ENCODE results near the gene KCTD15.

The KCTD15 gene

DNA sequence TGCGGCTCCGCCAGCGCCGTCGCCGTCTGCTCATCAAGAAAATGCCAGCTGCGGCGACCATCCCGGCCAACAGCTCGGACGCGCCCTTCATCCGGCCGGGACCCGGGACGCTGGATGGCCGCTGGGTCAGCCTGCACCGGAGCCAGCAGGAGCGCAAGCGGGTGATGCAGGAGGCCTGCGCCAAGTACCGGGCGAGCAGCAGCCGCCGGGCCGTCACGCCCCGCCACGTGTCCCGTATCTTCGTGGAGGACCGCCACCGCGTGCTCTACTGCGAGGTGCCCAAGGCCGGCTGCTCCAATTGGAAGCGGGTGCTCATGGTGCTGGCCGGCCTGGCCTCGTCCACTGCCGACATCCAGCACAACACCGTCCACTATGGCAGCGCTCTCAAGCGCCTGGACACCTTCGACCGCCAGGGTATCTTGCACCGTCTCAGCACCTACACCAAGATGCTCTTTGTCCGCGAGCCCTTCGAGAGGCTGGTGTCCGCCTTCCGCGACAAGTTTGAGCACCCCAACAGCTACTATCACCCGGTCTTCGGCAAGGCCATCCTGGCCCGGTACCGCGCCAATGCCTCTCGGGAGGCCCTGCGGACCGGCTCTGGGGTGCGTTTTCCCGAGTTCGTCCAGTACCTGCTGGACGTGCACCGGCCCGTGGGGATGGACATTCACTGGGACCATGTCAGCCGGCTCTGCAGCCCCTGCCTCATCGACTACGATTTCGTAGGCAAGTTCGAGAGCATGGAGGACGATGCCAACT, 24.4 kb upstream of the KCTD15 start:
- no peak for DNase-seq

DNA sequence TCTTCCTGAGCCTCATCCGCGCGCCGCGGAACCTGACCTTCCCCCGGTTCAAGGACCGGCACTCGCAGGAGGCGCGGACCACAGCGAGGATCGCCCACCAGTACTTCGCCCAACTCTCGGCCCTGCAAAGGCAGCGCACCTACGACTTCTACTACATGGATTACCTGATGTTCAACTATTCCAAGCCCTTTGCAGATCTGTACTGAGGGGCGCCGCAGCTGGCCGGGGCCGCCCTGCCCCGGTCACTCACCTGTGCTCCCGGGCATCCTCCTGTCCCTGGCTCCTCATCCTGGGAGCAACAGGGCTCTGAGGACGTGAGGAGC, 23.9 kb upstream of the KCTD15 start:
- no peak for DNase-seq

DNA sequence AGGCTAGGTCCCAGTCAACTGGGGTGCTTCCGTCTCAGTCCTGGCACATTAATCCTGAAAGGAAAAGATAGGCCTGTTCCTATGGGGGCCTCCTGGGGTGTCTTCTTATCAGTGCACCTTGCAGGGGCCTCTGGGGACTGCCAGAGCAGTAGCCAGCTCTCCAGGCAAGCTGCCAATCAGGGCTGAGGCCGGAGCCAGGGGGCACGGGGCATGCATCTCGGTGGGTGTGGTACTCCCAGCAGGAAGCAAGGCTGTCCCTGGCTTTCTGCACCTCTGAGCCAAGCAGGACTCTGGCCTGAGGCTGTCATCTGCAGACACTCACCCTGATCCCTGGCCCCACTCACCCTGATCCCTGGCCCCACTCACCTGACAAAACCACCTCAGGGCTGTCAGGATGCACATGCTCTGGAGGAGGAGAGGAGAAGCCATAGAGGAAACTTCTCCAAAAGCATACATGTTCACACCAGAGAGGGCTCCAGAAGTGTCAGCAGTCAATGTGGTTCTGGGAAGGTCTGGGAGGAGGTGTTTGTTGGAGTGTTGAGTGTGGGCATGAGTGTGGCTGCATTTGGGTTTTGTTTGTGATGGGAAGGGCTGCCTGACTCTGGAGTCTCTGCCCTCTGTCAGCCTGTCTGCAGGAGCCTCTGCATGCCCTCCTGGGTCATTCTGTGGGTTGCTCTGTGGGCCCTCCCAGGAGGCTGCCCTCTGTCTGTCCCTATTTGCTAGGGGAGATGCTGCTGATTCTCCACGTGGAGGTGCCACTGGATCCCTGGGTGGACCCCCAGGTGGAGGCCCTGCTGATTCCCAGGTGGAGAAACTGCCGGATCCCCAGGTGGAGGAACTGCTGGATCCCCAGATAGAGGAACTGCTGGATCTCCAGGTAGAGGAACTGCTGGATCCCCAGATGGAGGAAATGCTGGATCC, 22.7 kb upstream of the KCTD15 start:
- no peak for DNase-seq

DNA sequence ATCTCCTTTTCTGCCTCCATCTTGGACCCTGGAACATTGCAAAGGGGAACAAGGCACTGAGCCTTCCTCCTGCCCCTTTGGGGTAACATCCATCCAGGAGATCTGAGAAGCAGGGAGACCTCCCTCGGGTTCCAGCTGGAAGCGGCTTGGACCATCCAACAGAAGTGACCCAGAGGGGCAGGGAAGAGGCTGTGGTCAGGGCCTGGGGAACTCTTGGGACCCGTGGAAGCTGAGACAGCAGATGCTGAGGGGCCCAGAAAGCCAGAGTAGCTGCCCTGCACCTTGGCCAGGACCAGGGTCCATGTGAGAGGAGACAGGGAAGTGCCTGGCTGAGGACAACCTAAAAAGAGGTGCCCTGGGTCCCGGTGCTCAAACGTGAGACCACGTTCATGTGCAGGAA, 21.9 kb upstream of the KCTD15 start:
- DNase-seq = no peak

DNA sequence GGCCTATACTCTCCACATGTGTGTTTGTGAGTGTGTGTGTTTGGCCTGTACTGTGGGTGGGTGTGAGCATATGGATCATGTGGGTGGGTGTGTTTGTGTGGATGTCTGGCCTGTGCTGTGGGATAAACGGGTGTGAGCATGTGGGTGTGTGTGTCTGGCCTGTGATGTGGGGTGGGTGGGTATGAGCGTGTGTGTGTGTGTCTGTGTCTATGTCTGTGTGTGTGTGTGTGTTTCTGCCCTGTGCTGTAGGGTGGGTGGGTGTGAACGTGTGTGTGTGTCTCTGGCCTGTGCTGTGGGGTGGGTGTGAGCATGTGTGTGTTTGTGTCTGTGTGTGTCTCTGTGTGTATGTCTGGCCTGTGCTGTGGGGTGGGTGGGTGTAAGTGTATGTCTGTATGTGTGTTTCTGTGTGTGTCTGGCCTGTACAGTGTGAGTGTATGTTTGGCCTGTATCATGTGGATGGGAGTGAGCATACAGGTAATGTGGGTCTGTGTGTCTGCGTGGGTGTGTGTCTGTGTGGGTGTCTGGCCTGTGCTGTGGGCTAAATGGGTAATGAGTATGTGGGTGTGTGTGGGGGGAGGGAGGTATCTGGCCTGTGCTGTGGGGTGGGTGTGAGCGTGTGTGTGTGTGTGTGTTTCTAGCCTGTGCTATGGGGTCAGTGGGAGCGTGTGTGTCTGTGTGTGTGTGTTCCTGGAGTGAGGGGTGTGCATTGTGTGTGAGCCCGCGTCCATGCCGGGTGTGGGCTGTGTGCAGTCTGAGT, 20.8 kb upstream of the KCTD15 start:
- no peak for DNase-seq

DNA sequence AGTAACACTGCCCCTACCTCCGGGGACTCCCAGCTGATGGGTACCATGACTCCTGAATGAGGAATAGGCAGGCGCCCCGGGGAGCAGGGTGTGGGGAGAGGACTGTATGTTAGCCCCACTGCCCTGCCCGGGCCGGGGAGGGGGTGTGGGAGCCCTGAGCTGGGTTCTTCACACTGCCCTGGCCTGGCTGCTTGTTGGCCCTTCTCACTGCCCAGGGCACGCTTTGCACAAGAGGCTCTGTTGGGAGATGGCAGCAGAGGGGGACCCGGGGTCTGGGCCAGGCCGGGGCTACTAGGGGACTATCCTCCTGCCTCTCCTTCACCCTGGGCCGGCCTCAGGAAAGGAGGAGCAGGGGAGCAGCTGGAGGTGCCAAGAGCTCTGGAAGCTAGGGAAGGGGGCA, 19.3 kb upstream of the KCTD15 start:
- DNase-seq = no peak

DNA sequence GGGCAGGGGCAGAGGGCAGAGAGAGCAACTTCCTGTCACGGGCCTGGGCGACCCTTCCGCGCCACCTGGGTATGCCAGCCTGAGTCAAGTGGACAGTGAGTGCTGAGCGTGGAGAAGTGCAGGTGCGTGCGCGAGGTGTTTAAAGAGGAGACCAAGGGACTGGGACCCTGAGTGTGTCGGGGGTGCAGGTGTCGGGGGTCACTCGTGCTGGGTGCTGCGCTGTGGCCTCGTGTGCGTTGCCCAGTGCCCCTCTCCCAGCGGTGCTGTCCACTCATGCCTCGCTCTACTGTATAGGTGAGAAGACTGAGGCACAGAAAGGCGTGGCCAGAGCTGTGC, 18.9 kb upstream of the KCTD15 start:
- DNase-seq = no peak

DNA sequence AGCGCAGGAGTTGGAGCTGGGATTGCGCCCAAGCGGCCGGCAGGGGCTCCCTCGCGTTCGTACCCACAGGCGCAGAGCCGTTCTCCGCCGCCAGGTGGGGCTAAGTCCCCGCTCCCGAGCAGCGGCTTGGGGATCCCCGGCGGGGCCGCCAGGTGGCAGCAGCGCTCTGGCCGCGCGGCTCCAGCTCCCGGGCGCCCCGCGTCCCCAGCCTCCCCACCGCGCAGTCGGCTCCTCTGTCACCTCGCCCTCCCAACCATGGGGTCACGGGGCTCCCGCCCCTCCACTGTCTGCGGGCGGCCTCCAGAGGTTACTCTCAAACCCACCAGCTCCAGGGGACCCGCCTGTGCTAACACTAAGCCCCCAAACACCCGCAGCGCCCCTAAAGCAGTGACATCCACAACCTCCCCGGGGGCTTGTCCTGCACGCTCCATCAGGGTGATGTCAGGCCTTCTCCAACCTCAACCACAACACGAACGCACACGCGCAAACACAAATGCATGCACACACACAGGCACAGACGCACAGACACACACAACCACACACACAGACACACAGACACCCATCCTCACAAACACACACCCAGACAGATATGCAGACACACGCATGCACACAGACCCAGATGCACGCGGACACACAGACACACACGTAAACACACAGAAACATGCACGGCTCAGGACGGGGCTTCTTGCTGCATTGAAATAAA, 18.4 kb upstream of the KCTD15 start:
- peak; percentile 56 to 87 (median 72) for DNase-seq

DNA sequence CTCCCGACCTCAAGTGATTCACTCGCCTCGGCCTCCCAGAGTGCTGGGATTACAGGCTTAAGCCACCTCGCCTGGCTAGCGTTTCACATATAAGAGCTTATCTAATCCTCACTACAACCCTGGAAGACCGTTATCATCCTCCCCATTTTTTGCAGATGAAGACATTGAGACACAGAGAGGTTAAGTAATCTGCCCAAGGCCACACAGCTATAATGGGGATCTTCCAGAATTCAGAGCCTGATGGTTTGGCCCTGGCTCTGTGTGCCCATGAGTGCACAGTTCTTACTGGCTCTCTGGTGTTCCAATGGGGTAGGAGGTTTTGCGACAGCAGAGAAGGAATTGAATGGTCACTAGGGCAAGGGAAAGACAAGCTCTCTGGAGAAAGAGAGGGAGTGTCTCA, 16.8 kb upstream of the KCTD15 start:
- DNase-seq = no peak

DNA sequence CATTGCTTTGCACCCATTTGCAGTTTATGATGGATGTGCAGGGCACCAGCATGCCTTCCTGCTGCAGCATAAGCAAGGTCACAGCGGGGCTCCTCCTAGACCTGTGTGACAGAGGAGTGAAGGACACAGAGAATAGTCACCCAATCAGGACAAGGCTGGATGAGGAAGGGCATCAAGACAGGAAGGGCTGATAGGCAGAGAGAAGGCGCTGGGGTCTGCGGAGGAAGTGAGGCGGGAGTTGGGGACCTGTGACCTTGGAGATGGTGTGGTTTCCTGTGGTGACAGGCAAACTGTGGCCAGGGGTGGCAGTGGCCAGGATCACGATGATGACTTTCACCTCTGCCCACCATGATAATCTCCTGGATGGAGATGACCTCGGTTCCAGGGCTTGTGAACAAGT, 16.4 kb upstream of the KCTD15 start:
- no peak for DNase-seq

DNA sequence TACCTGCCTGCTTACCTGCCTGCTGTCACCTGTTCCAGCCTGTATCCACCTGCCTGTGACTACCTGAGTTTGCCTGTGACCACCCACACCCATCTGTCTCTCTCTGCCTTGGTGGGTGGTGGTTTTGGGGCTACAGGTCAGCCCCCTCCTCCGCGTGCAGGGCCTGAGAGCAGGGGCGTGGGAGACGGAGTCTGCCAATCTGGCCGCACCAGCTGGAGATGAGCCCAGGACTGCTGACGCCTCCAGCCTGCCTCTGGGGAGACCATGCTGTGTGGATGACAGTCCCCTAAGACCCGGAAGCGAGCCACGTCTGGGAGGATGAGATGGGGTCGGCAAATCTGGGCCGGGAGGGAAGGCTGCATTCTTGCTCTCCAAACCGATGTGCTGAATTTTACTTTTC, 15.9 kb upstream of the KCTD15 start:
- no peak for DNase-seq

DNA sequence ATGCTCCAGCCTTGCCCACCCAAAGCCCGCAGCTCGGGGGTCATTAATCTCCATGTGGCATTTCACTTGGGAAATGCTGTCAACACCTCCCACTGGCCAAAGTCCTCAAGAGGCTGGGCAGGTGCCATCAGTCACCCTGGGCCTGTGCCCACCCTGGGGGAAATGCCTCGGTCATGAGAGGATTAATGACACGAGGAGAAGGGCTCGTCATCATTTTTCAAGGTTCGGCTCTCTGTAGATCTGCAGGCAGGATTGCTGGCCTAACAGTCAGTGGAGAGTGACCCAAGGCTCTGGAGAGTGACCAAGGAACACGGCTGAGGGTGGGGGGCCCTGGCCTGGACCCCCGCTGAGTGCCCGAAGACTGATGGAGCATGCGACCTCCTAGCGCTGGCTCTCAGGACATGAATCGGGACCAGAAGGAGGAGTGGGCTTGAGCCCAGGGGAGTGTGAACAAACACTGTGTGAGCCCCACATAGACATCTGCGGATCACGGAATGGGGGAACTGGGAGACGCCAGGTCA, 15.2 kb upstream of the KCTD15 start:
- no peak for DNase-seq

DNA sequence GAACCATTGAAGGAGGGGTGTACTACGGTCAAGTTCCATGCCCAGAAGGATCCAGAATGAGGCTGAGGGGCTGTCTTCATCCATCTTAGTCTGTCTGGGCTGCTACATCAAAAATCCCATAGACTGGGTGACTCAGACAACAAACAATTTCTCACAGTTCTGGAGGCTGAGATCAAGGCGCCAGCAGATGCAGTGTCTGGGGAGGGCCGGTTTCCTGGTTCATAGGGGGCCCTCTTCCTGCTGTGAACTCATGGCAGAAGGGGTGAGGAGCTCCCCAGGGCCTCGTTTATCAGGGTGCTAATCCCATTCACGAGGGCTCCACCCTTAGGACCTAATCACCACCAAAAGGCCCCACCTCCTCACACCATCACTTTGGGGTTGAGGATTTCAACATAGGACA, 14.7 kb upstream of the KCTD15 start:
- DNase-seq = no peak

DNA sequence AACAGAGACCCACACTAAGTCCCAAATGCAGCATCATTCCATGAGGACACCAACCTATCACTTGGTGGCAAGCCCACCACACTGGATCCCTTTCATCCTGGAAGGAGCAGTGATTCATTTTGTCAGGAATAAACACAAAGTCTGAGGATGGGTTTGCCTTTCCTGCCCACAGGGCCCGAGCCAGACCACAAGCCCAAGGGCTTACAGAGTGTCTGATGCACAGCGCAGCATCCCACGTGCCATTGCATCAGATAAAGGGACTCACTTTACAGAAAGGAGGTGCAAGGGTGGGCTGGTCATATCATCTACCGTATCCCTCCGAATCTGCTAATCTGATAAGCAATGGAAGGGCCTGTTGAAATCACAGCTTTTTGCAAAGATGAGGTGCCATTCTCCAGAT, 12.2 kb upstream of the KCTD15 start:
- DNase-seq = no peak

DNA sequence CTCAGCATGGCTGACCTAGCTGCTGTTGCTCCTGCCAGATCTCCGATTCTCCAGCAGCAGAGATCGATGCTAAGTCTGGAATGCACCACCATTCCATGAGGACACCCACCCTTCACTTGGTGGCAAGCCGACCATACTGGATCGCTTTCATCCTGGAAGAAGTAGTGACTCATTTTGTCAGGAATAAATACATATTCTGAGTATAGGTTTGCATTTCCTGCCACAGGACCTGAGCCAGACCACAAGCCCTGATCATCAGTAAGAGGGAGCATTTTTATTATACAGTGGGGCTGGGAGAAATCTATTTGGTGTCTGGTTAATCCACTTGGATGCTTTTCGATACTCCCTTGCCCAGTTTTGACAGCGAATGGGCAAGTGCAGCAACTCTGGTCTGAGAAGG, 10.9 kb upstream of the KCTD15 start:
- no peak for DNase-seq

DNA sequence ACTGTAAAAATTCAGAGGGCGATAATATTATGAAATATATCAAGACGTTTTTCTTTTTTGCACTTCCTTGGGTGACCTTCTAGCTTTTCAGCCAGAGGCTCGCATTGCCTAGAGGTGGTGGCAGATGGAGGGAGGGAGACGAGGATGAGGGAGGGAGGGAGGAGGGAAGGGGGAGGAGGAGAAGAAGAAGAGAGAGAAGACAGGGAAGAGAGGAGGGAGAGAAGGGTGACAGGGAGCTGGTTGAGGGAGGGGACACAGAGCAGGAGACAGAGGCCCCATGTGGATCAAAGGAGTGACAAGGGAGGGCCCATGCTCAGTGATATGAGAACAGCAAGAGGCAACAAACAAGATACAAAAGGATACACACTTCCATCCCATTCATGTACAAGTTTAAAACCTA, 8.0 kb upstream of the KCTD15 start:
- DNase-seq = no peak

DNA sequence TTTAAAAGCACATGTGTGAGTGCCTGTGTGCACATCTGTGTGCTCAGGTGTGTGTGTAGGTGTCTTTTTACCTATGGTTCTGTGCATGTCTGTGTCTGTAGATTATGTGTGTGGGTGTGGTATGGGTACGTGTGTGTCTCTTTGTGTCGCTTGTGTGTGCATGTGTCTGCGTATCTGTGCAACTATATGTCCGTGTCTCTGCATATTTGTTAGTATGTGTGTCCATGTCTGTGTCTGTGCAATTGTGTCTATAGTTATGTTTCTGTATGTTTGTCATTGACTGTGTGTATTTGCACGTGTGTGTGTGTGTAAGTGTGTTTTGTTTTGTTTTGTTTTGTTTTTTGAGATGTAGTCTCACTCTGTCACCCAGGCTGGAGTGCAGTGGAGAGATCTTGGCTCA, 7.3 kb upstream of the KCTD15 start:
- DNase-seq = no peak

DNA sequence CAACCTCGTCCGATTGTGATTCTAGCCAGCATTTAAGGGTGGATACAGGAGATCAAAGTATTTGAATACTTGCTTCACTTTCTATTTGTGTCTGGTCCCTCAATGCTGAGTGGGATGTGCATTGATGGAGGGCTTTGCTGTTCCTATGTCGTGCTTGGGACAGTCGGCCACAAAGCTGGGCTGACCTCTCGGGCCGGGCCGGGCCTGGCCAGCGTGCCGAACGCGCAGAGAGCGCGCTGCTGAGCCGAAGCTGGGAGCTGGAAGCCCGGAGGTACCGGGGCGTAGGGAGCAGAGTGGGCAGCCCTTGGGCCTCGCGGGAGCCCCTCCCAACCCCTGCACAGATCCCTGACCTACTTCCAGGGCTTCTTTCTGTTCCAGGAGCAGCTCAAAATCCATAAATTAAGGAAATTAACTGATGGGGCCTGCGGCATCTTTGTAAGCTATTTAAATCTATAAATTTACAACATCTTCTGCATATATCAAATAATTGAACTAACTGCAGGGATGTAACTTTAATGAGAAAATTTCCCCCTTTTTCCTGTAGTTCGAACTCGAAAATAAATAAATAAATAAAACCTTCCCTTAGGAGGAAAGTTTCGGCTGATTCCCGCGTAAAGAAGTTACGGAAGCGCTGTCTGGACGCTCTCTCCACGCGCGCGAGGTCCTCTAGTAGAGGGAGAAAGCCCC, 1.8 kb upstream of the KCTD15 start:
- no peak for DNase-seq

DNA sequence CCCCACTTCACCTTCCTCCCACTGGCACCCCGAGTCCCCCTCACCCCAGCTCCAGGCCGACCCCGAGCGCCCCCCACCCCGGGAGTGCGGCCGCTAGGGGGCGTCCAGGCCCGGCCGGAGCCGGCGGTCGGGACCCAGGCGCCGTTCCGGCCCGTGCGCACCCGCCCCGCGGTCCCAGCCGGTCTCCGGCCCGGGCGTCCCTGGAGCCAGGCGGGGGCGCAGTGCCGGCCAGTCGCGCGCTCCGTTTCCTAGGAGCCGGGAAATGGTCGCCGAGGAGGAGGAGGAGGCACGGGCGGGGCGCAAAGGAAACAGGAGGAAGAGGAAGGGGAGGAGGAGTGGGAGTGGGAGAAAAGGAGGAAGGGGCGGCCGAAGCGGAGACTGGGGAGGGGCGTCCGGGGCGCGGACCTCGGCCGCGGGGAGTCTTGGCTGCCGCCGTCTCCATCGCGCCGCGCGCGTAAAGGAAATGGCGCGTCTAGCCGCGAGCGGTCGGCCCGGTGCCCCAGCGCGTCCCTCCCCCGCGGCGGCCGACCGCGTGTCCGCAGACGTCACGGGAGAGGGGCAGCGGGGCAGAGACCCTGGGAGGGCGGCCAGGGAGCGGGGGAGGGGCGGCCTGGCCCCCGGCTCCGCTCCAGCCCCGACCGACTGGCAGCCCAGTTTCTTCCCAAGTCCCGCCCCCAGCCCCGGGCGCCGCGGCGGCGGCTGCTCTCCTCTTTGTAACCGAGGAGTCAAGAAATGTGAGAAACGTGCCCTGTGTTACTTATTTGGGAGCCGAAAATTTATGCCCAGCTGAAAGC, 1.1 kb upstream of the KCTD15 start:
- peak in 1 of 6 experiments; percentile 7 for DNase-seq

DNA sequence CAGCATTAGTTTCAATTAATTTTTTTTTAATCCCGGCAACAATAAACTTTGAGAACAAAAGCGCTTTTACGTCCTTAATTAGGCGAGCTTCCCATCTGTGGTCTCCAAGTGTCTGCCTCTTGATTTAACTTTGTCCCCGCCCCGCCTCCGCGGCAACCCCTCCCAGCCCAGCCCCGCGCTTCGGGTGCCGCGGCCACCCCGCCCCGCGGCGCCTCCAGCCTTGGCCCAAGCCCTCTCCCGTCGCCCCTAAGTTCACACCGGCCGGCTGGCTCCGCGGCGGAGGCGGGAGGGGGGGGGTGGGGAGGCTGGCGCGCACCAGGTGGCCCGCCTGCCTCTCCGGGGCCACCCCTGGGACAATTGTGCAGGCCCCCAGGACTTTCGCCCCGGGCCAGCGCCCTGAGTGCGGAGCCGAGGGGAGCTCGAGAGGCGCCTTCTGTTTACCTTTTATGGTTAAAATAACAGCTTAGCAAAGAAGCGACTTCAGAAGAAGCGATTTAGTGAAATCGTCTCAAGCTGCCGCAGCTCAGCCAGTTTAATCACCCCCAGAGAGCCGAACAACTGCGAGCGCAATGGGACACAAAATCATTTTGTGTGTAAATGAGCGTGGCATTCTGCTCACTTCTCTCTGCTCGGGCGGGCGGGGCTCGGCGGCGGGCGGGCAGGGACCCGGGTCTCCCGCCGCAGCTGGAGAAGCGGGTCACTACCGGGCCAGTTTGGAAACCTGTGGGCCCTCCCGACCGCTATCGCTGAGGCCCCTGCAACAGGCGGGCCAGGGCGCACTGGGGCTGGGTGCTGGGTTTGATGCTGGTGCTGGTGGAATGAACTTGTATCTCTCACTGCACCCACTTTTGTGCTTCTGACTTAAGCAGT, 1.4 kb downstream of the KCTD15 start:
- no peak for DNase-seq
